ENCODE data around the gene SCN4A. TPM values are rescaled to one million over a fixed set of nuclear protein-coding genes. Genes with fewer than 3 reads are reported as not detected.
A peak's percentile ranks its signal among the peaks of the same experiment; 100 is the strongest.
"Not testable (repeated sequence)": the region's sequence is repeated elsewhere in the genome, so short reads cannot be mapped to it uniquely, and the experiment has no call there.

SCN4A gene
- total RNA-seq, 4 donors from 2014 or later: 7.0 to 43.3 (median 15.1) TPM

- ATAC-seq (ENCODE audit: low FRiP score): no peak
- no peak for DNase-seq (ENCODE audit: low spot score)
Measured at GRCh38 chr17:63987221-63988126, 14.8 kb upstream of the SCN4A start.

DNA sequence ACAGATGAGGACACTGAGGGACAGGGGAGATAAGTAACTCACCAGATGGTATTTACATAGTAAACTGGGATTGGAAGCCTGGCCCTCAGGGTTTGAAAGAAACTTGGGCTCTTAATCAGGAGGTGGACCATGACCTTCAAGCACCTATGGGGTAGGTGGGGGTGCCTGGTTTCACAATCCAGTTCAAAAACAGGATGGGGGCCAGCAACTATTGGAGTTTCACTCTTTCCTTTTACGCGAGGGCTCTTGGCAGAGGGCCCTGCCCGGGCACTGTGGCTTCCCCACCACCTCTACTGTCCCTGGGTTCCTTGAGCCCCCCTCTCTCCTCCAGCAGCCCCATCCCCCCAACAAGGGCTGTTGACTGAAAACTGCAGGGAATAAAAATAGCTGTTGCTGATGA is 14.1 kb upstream of the SCN4A start:
- ATAC-seq (ENCODE audit: low FRiP score): no peak
- no peak for DNase-seq (ENCODE audit: low spot score)
- TF ChIP-seq, protein P1, sequence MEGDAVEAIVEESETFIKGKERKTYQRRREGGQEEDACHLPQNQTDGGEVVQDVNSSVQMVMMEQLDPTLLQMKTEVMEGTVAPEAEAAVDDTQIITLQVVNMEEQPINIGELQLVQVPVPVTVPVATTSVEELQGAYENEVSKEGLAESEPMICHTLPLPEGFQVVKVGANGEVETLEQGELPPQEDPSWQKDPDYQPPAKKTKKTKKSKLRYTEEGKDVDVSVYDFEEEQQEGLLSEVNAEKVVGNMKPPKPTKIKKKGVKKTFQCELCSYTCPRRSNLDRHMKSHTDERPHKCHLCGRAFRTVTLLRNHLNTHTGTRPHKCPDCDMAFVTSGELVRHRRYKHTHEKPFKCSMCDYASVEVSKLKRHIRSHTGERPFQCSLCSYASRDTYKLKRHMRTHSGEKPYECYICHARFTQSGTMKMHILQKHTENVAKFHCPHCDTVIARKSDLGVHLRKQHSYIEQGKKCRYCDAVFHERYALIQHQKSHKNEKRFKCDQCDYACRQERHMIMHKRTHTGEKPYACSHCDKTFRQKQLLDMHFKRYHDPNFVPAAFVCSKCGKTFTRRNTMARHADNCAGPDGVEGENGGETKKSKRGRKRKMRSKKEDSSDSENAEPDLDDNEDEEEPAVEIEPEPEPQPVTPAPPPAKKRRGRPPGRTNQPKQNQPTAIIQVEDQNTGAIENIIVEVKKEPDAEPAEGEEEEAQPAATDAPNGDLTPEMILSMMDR (IDR thresholded peaks at IDR 0.05): no peak

More at GRCh38 chr17:63987221-63988126, 14.8 kb upstream of the SCN4A start:
- TF ChIP-seq, protein P1 (IDR thresholded peaks at IDR 0.05): no peak

- ATAC-seq (ENCODE audit: low FRiP score) (no peak), DNase-seq (ENCODE audit: low spot score) (no peak)
- TF ChIP-seq, protein P1 (IDR thresholded peaks at IDR 0.05): no peak
Measured at GRCh38 chr17:63985387-63986140, 12.8 kb upstream of the SCN4A start.

GRCh38 chr17:63984651-63985386 is 12.1 kb upstream of the SCN4A start:
- TF ChIP-seq, protein P1 (IDR thresholded peaks at IDR 0.05): no peak
- peak; percentile 76 for ATAC-seq (ENCODE audit: low FRiP score)
- no peak for DNase-seq (ENCODE audit: low spot score)

- DNase-seq (ENCODE audit: low spot score): no peak
Measured at GRCh38 chr17:63984236-63984635, 11.5 kb upstream of the SCN4A start.

DNA sequence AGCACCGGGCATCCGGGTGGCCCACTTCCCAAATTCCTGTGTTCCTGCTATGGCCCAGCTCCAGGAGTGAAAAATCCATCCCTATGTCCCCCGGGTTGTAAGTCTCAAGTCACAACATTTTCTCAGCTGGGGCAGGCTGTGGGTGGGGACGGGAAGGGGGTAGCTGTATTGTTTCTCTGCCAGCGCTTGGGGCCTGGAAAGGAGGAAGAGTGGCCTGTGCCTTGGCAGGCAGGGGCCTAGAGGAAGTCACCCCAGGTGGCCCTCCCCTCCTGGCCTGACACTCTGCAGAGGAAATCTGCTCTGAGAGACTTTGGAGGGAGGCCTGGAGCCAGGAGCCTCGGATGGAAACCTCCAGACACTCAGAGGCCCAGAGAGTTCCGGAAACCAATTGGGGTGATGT is 10.6 kb upstream of the SCN4A start:
- ATAC-seq (ENCODE audit: low FRiP score): no peak
- TF ChIP-seq, protein P1 (IDR thresholded peaks at IDR 0.05): no peak
- DNase-seq (ENCODE audit: low spot score): no peak

More at GRCh38 chr17:63984236-63984635, 11.5 kb upstream of the SCN4A start:
- TF ChIP-seq, protein P1 (IDR thresholded peaks at IDR 0.05): no peak
- ATAC-seq (ENCODE audit: low FRiP score): no peak

- not testable (repeated sequence) for DNase-seq (ENCODE audit: low spot score); ATAC-seq (ENCODE audit: low FRiP score)
Measured at GRCh38 chr17:63982641-63983040, 9.9 kb upstream of the SCN4A start.
